ENCODE measurements around the gene TMEM30B.

TMEM30B gene

GRCh38 chr14:61234215-61234916, 46.8 kb downstream of the TMEM30B start:
- H3K9me2 ChIP-seq (ENCODE audit: low read depth, low read length) = no peaks in the 10 kb centered on the region
- no peak overlapping the region for H3K27ac ChIP-seq (ENCODE audit: low read depth, low read length, poor library complexity, severe bottlenecking)
- no peaks in the 10 kb centered on the region for H3K79me2 ChIP-seq (ENCODE audit: insufficient read depth, low read length)
- H3F3A ChIP-seq (ENCODE audit: insufficient read depth, low read length) = no peaks in the 10 kb centered on the region
- peaks cover 4% of the 10 kb centered on the region; the same call in 1 of the 2 replicates for H3K27me3 ChIP-seq (ENCODE audit: insufficient read depth, low read length)
- H3K36me3 ChIP-seq (ENCODE audit: insufficient read depth, low read length) = no peaks in the 10 kb centered on the region
- H2AFZ ChIP-seq (ENCODE audit: low read length) = no peak overlapping the region
- no peak overlapping the region for H3K4me2 ChIP-seq (ENCODE audit: low read length)
- TF ChIP-seq EZH2 (IDR thresholded peaks at IDR 0.05; ENCODE audit: borderline replicate concordance, low read length) (no peak), CTCF (IDR thresholded peaks at IDR 0.05; ENCODE audit: low read length) (no peak)
- H3K4me3 ChIP-seq (ENCODE audit: low read depth, low read length, poor library complexity, severe bottlenecking) = no peak overlapping the region
- H3K9ac ChIP-seq (ENCODE audit: low read length) = no peak overlapping the region
- no peaks in the 10 kb centered on the region for H3K4me1 ChIP-seq (ENCODE audit: insufficient read depth, low read length, severe bottlenecking)
- H3K9me3 ChIP-seq (ENCODE audit: low read length) = no peaks in the 10 kb centered on the region
- no peaks in the 10 kb centered on the region for H4K20me1 ChIP-seq (ENCODE audit: insufficient read depth, low read length)

- no peaks in the 10 kb centered on the region for H3K79me2 ChIP-seq (ENCODE audit: insufficient read depth, low read length)
- TF ChIP-seq CTCF (IDR thresholded peaks at IDR 0.05; ENCODE audit: low read length) (no peak), EZH2 (IDR thresholded peaks at IDR 0.05; ENCODE audit: borderline replicate concordance, low read length) (no peak)
These were observed 47.6 kb downstream of the TMEM30B start for GRCh38 chr14:61233436-61233956.

GRCh38 chr14:61231810-61232209, 49.3 kb downstream of the TMEM30B start:
- H3K27ac ChIP-seq (ENCODE audit: low read depth, low read length, poor library complexity, severe bottlenecking) = no peak overlapping the region
- H3K79me2 ChIP-seq (ENCODE audit: insufficient read depth, low read length) = no peaks in the 10 kb centered on the region
- no peaks in the 10 kb centered on the region for H3K9me3 ChIP-seq (ENCODE audit: low read length)
- no peaks in the 10 kb centered on the region for H3K9me2 ChIP-seq (ENCODE audit: low read depth, low read length)
- no peak overlapping the region for H3K4me2 ChIP-seq (ENCODE audit: low read length)
- H3K27me3 ChIP-seq (ENCODE audit: insufficient read depth, low read length) = peaks cover 4% of the 10 kb centered on the region; the same call in 1 of the 2 replicates
- H3K4me1 ChIP-seq (ENCODE audit: insufficient read depth, low read length, severe bottlenecking) = no peaks in the 10 kb centered on the region
- no peaks in the 10 kb centered on the region for H3F3A ChIP-seq (ENCODE audit: insufficient read depth, low read length)
- H3K36me3 ChIP-seq (ENCODE audit: insufficient read depth, low read length) = no peaks in the 10 kb centered on the region
- H3K4me3 ChIP-seq (ENCODE audit: low read depth, low read length, poor library complexity, severe bottlenecking) = no peak overlapping the region
- no peak for TF ChIP-seq CTCF (IDR thresholded peaks at IDR 0.05; ENCODE audit: low read length)
- no peak for TF ChIP-seq EZH2 (IDR thresholded peaks at IDR 0.05; ENCODE audit: borderline replicate concordance, low read length)
- H3K9ac ChIP-seq (ENCODE audit: low read length) = no peak overlapping the region
- no peaks in the 10 kb centered on the region for H4K20me1 ChIP-seq (ENCODE audit: insufficient read depth, low read length)
- H2AFZ ChIP-seq (ENCODE audit: low read length) = no peak overlapping the region

More at GRCh38 chr14:61233436-61233956, 47.6 kb downstream of the TMEM30B start:
- peaks cover 4% of the 10 kb centered on the region; the same call in 1 of the 2 replicates for H3K27me3 ChIP-seq (ENCODE audit: insufficient read depth, low read length)
- no peak overlapping the region for H2AFZ ChIP-seq (ENCODE audit: low read length)
- H3K27ac ChIP-seq (ENCODE audit: low read depth, low read length, poor library complexity, severe bottlenecking) = no peak overlapping the region
- H3K9me2 ChIP-seq (ENCODE audit: low read depth, low read length) = no peaks in the 10 kb centered on the region
- H3K9ac ChIP-seq (ENCODE audit: low read length) = no peak overlapping the region
- no peaks in the 10 kb centered on the region for H4K20me1 ChIP-seq (ENCODE audit: insufficient read depth, low read length)
- H3K9me3 ChIP-seq (ENCODE audit: low read length) = no peaks in the 10 kb centered on the region
- H3K36me3 ChIP-seq (ENCODE audit: insufficient read depth, low read length) = no peaks in the 10 kb centered on the region
- H3F3A ChIP-seq (ENCODE audit: insufficient read depth, low read length) = no peaks in the 10 kb centered on the region
- no peak overlapping the region for H3K4me3 ChIP-seq (ENCODE audit: low read depth, low read length, poor library complexity, severe bottlenecking)
- no peaks in the 10 kb centered on the region for H3K4me1 ChIP-seq (ENCODE audit: insufficient read depth, low read length, severe bottlenecking)
- no peak overlapping the region for H3K4me2 ChIP-seq (ENCODE audit: low read length)

Data from OCI-LY1 (cell line).